ENCODE results near the gene RLN3. TPM values are rescaled to one million over a fixed set of nuclear protein-coding genes. Genes with fewer than 3 reads are reported as not detected.
"Not testable (repeated sequence)": the region's sequence is repeated elsewhere in the genome, so short reads cannot be mapped to it uniquely, and the experiment has no call there.

Gene RLN3
- total RNA-seq, 4 donors from 2014 or later: not detected

DNA sequence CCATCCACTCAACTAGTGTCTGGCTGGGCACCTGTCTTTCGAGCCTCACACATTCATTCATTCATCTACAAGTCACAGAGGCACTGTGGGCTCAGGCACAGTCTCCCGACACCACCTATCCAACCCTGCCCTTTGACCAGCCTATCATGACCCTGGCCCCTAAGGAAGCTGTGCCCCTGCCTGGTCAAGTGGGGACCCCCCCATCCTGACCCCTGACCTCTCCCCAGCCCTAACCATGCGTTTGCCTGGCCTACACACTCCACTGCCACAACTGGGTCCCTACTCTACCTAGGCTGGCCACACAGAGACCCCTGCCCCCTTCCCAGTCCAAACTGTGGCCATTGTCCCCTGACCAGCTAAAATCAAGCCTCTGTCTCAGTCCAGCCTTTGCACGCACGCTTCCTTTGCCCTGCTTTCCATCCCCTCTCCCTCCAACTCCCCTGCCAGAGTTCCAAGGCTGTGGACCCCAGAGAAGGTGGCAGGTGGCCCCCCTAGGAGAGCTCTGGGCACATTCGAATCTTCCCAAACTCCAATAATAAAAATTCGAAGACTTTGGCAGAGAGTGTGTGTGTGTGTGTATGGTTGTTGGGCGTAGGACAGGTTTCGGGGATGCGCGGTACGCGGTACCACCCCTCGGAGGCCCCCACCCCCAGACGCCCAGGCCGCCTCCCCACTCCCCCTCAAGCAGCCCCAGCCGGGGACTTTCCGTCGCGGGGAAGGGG lies 3.2 kb downstream of the RLN3 start:
- peaks cover 6 to 9% of the 10 kb centered on the region in 2 donors for H3K4me1 ChIP-seq
- TF ChIP-seq, protein P1, sequence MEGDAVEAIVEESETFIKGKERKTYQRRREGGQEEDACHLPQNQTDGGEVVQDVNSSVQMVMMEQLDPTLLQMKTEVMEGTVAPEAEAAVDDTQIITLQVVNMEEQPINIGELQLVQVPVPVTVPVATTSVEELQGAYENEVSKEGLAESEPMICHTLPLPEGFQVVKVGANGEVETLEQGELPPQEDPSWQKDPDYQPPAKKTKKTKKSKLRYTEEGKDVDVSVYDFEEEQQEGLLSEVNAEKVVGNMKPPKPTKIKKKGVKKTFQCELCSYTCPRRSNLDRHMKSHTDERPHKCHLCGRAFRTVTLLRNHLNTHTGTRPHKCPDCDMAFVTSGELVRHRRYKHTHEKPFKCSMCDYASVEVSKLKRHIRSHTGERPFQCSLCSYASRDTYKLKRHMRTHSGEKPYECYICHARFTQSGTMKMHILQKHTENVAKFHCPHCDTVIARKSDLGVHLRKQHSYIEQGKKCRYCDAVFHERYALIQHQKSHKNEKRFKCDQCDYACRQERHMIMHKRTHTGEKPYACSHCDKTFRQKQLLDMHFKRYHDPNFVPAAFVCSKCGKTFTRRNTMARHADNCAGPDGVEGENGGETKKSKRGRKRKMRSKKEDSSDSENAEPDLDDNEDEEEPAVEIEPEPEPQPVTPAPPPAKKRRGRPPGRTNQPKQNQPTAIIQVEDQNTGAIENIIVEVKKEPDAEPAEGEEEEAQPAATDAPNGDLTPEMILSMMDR (IDR thresholded peaks at IDR 0.05): no peak
- no peak for TF ChIP-seq POLR2A (IDR thresholded peaks at IDR 0.05)
- H3K4me3 ChIP-seq (replicated peaks in 1 of 3): peak overlapping the region in 2 of 3 donors; percentile 62 to 70
- no peak for DNase-seq
- no peaks in the 10 kb centered on the region for H3K9me3 ChIP-seq
- H3K27me3 ChIP-seq: no peaks in the 10 kb centered on the region
- H3K36me3 ChIP-seq: no peaks in the 10 kb centered on the region
- 39 to 47% methylated on average over 6 to 13 of the region's 20 CpGs for WGBS, 2 donors
- intact Hi-C loops (cut with DNase I): no loop called here
- peak overlapping the region in 2 of 3 donors; percentile 52 to 55 for H3K27ac ChIP-seq

DNA sequence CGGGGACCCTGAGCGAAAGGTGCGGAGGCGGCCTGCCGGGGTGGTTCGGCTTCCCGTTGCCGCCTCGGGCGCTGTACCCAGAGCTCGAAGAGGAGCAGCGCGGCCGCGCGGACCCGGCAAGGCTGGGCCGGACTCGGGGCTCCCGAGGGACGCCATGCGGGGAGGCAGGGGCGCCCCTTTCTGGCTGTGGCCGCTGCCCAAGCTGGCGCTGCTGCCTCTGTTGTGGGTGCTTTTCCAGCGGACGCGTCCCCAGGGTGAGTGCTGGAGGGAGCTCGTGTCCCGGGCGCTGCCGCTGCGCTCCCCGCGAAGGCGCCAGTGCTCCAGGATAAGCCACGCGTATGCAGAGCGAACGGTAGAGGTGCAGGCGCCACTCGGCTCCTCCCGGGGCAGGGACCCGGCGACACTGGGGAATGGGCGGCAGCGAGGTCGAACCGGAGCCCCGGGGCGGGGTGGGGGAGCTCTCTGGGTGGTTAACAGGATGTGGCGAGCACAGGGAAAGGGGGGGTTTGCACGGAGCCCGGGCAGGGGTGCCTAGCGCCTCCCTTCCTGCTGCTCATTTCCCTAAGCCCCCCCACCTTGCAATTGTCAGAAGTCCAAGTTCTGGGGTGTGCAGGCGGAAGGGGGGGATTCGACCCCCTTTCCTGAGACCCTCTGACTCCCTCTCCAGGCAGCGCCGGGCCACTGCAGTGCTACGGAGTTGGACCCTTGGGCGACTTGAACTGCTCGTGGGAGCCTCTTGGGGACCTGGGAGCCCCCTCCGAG lies 4.0 kb downstream of the RLN3 start, which contains the start of gene IL27RA:
Gene IL27RA, plus strand, starts transcription at position 44 of the 762 bp plus-strand sequence. Its CDS starts 111 bp downstream, at position 155.
- Histone ChIP-seq H3K27me3 (no peaks in the 10 kb centered on the region), H3K9me3 (no peaks in the 10 kb centered on the region), H3K4me3 (replicated peaks in 1 of 3) (peak within 1 kb of the TSS; percentile 5 to 70 (median 62)), H3K4me1 (peaks cover 6 to 9% of the 10 kb centered on the region in 2 donors), H3K27ac (peak within 1 kb of the TSS in 2 of 3 donors; percentile 52 to 55), H3K36me3 (no peaks in the 10 kb centered on the region)
- WGBS, 2 donors: 0 to 2% methylated on average over 8 of the region's 63 CpGs
- intact Hi-C loops (cut with DNase I): no loop called here
- TF ChIP-seq POLR2A (IDR thresholded peaks at IDR 0.05): no peak
- TF ChIP-seq, protein P1 (IDR thresholded peaks at IDR 0.05): peak in 4 of 6 experiments; percentile 35 to 55 (median 45)
- DNase-seq: peak; percentile 58 to 60

DNA sequence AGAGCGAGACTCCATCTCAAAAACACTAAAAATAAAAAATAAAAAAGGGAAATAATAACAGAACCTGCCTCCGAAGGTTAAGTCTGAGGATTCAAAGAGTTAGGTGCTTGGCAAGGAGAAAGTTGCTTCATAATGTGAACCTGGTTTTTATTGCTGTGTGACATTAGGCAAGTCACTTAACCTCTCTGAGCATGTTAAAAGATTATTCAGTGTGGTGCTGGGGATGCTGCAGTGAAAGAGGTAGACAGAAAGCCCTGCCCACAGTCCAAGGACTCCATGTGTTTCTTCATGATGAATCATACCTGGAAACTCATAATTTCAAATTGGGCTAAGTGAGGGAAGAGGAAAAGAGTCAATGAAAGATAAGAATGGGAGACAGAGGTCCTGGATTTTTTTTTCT lies 6.0 kb downstream of the RLN3 start:
- no peak for DNase-seq
- H3K4me1 ChIP-seq: peaks cover 6 to 9% of the 10 kb centered on the region in 2 donors
- no peaks in the 10 kb centered on the region for H3K36me3 ChIP-seq
- no peaks in the 10 kb centered on the region for H3K27me3 ChIP-seq
- TF ChIP-seq POLR2A (IDR thresholded peaks at IDR 0.05): no peak
- TF ChIP-seq, protein P1 (IDR thresholded peaks at IDR 0.05): no peak
- intact Hi-C loops (cut with DNase I): no loop called here
- no peak overlapping the region for H3K4me3 ChIP-seq (replicated peaks in 1 of 3)
- H3K27ac ChIP-seq: no peak overlapping the region
- H3K9me3 ChIP-seq: no peaks in the 10 kb centered on the region
- WGBS, 2 donors: 95 to 97% methylated on average over 2 of the region's 2 CpGs

DNA sequence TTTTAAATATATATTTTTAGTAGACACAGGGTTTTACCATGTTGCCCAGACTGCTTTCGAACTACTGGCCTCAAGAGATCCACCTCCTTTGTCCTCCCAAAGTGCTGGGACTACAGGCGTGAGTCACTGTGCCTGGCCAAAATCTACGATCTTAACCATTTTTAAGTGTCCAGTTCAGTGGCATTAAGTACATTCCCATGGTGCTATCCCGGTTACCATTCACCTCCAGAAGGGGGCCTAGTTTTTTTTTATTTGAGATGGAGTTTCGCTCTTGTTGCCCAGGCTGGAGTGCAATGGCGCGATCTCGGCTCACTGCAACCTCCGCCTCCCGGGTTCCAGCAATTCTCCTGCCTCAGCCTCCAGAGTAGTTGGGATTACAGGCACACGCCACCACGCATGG lies 7.2 kb downstream of the RLN3 start:
- H3K4me1 ChIP-seq; H3K9me3 ChIP-seq; H3K27me3 ChIP-seq; intact Hi-C loops (cut with DNase I); DNase-seq; H3K36me3 ChIP-seq; H3K27ac ChIP-seq; H3K4me3 ChIP-seq (replicated peaks in 1 of 3): not testable (repeated sequence)
- 89% methylated on average over 12 of the region's 12 CpGs for WGBS, 2 donors

DNA sequence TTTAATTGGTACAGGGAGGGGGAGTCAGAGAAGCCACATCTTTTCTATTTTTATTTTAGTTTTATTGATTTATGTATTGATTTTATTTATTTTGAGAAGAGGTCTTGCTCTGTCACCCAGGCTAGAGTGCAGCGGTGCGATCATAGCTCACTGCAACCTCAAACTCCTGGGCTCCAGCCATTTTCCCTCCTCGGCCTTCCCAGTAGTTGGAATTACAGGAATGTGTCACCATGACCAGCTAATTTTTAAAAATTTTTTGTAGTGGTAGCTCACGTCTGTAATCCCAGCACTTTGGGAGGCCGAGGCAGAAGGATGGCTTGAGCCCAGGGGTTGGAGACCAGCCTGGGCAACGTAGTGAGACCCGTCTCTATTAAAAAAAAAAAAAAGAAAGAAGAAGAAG lies 7.8 kb downstream of the RLN3 start:
- WGBS, 2 donors: 84 to 88% methylated on average over 7 of the region's 7 CpGs
- Histone ChIP-seq H3K36me3 (no peaks in the 10 kb centered on the region), H3K27me3 (no peaks in the 10 kb centered on the region), H3K27ac (no peak overlapping the region), H3K4me1 (peaks cover 6 to 9% of the 10 kb centered on the region in 2 donors), H3K9me3 (no peaks in the 10 kb centered on the region), H3K4me3 (replicated peaks in 1 of 3) (no peak overlapping the region)
- DNase-seq: no peak
- intact Hi-C loops (cut with DNase I): no loop called here
- TF ChIP-seq, protein P1 (IDR thresholded peaks at IDR 0.05): no peak
- TF ChIP-seq POLR2A (IDR thresholded peaks at IDR 0.05): no peak
